Keratinocyte (primary cell): ENCODE results near the gene TWF2.

Source experiments
- CTCF ChIP-seq, 3 experiments: IDR thresholded peaks in 1 of 3; conservative IDR thresholded peaks in 1 of 3; optimal IDR thresholded peaks in 1 of 3; 2 replicates in 2 of 3; 3 replicates in 1 of 3; pipeline versions ENCODE3 to v1.5.1; 2011; ENCODE audit warnings: low read length in 3 of 3, mild to moderate bottlenecking in 3 of 3, moderate library complexity in 2 of 3, control low read depth in 1 of 3, inconsistent platforms in 1 of 3; ENCODE audit not compliant: insufficient read depth in 2 of 3; ENCODE audit errors: extremely low read depth in 1 of 3
- EZH2 ChIP-seq: IDR thresholded peaks from one replicate; pipeline ENCODE4 v1.6.1; 2012; ENCODE audit warnings: inconsistent platforms, mild to moderate bottlenecking, low read length, moderate library complexity

- TF ChIP-seq CTCF (optimal IDR thresholded peaks at IDR 0.05 in 1 of 3, IDR thresholded peaks at IDR 0.05 in 1 of 3, conservative IDR thresholded peaks at IDR 0.05 in 1 of 3; ENCODE audit: extremely low read depth in 1 of 3, insufficient read depth in 2 of 3, low read length in 3 of 3) (no peak), EZH2 (no peak)
Measured at GRCh38 chr3:52230889-52231499, 8.0 kb downstream of the TWF2 start.
